ENCODE data around the gene GAPT. TPM values are rescaled to one million over a fixed set of nuclear protein-coding genes. Genes with fewer than 3 reads are reported as not detected.

Gene GAPT
- total RNA-seq, 6 donors from 2014 or later = 1.0 to 8.0 (median 6.4) TPM; not detected in 1

DNA sequence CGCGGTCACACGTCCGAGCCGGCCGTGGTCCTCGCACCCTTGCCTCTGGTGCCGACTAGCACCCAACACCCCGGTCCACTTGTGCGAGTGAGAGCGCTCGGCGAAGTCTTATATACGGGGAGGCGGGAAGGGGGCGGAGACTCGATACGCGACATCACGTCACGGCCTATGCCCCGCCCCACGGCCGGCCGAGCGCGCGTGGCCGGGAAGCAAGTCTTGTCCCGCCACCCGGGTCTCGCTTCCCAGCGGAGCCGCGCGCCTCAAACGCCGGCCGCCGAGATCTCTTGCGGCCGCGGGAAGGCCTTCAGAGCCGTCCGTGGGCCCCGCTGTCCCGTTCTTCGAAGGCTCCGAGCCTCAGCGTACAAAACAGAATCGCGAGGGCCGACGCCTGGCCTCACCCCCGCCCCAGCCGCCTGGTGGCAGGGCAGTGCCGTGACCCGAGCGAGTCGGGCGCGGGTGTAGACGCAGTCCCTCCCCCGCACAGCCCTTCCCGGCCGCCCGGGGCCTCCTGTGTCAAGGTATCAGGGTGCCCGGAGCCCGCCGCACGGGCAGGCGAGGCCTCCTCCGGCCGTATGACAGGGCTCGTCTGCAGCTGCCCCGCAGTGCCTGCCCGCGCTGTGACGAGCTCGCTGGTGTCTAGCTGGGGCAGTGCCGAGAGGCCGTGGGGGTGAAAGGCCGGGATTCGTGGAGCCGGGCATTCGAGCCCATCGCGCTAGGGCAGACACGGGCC is 31.1 kb upstream of the GAPT start, which contains the start of gene PLK2:
TSS of gene PLK2 (minus strand) at position 85 of the 730 bp plus-strand sequence. CDS start 127 bp downstream, outside the sequence.
- peak; percentile 96 to 97 for ATAC-seq (ENCODE audit: low FRiP score in 2 of 2)
- 0% methylated on average over 3 to 22 of the region's 89 CpGs for WGBS, 2 donors
- Histone ChIP-seq H3K4me3 (peak within 1 kb of the TSS; percentile 53 to 86 (median 70)), H3K27ac (peak within 1 kb of the TSS; percentile 92 to 97 (median 94)), H3K36me3 (peaks cover 0 to 22% (median 0%) of the 10 kb centered on the region in 4 donors), H3K9me3 (no peaks in the 10 kb centered on the region), H3K27me3 (no peaks in the 10 kb centered on the region), H3K4me1 (peaks cover 0 to 4% (median 2%) of the 10 kb centered on the region in 4 donors)
- TF ChIP-seq POLR2A (IDR thresholded peaks at IDR 0.05) = peak in 3 of 4 donors; percentile 98 to 100 (median 99)
- TF ChIP-seq POLR2AphosphoS5 (IDR thresholded peaks at IDR 0.05) = peak; percentile 99 to 100
- TF ChIP-seq, protein P1, sequence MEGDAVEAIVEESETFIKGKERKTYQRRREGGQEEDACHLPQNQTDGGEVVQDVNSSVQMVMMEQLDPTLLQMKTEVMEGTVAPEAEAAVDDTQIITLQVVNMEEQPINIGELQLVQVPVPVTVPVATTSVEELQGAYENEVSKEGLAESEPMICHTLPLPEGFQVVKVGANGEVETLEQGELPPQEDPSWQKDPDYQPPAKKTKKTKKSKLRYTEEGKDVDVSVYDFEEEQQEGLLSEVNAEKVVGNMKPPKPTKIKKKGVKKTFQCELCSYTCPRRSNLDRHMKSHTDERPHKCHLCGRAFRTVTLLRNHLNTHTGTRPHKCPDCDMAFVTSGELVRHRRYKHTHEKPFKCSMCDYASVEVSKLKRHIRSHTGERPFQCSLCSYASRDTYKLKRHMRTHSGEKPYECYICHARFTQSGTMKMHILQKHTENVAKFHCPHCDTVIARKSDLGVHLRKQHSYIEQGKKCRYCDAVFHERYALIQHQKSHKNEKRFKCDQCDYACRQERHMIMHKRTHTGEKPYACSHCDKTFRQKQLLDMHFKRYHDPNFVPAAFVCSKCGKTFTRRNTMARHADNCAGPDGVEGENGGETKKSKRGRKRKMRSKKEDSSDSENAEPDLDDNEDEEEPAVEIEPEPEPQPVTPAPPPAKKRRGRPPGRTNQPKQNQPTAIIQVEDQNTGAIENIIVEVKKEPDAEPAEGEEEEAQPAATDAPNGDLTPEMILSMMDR (IDR thresholded peaks at IDR 0.05) = peak; percentile 39 to 95 (median 90)
- peak in 1 of 4 donors; percentile 77 for TF ChIP-seq EP300 (IDR thresholded peaks at IDR 0.05)
- peak; percentile 93 to 98 for DNase-seq

DNA sequence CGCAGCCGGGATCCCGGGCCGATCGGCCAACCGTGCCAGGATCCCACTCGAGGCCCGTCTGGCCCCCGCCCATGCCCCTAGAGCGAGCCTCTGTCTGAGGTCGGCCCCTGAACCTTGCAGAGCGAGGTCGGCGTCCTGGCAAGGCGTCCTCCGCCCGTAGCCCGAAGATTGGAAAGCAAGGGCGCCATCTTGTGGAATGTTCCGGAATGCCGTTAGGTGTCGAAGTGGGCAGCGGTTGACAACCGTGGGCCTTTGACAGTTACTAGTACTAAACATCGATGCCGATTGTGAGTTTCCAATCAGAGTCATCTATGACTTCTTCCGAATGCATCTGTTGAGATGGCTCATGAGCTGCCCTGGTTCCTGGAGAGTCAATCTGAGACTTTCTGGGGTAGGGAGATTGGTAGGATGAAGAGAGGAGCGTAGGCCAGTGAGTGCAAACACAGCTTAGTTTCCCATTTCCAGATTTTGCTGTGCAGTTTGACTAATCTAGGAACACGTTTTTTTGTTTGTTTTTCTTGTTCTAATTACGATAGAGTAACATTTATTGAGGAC is 30.4 kb upstream of the GAPT start:
- Histone ChIP-seq H3K27ac (peak overlapping the region; percentile 92 to 97 (median 94)), H3K4me1 (peaks cover 0 to 4% (median 2%) of the 10 kb centered on the region in 4 donors), H3K4me3 (peak overlapping the region; percentile 53 to 86 (median 70)), H3K36me3 (peaks cover 0 to 15% (median 0%) of the 10 kb centered on the region in 4 donors), H3K9me3 (no peaks in the 10 kb centered on the region), H3K27me3 (no peaks in the 10 kb centered on the region)
- ATAC-seq (ENCODE audit: low FRiP score in 2 of 2) = peak; percentile 92 to 94
- peak in 1 of 2 donors; percentile 93 for DNase-seq
- WGBS, 2 donors = 10 to 19% methylated on average over 8 to 20 of the region's 30 CpGs
- TF ChIP-seq POLR2A (IDR thresholded peaks at IDR 0.05) = no peak
- TF ChIP-seq EP300 (IDR thresholded peaks at IDR 0.05) = no peak
- TF ChIP-seq, protein P1 (IDR thresholded peaks at IDR 0.05) = peak; percentile 43 to 82 (median 68)
- TF ChIP-seq POLR2AphosphoS5 (IDR thresholded peaks at IDR 0.05) = no peak

DNA sequence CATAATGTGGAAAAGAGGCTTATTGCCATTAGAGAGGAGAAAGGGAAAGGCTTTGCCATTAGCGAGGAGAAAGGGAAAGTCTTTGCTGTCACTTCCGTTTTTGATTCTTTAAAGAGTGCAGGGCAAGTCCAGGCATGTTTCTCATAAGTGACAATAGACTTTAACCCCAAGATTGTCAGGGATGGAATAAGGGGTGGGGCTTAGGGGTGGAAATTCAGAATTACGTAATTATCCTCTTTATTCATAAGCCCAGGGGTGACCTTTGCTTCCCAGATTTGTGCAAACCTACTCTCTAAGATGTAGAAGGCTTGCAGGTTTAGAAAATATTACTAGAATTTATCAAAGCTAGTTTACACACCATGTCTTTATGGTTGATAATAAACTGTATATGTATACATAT is 29.1 kb upstream of the GAPT start:
- DNase-seq (no peak), ATAC-seq (ENCODE audit: low FRiP score in 2 of 2) (no peak)
- H3K4me3 ChIP-seq = no peak overlapping the region
- H3K9me3 ChIP-seq = no peaks in the 10 kb centered on the region
- H3K27ac ChIP-seq = peak overlapping the region in 2 of 4 donors; percentile 5 to 15
- no peaks in the 10 kb centered on the region for H3K27me3 ChIP-seq
- peaks cover 0 to 2% (median 0%) of the 10 kb centered on the region in 4 donors for H3K36me3 ChIP-seq
- peaks cover 0 to 4% (median 2%) of the 10 kb centered on the region in 4 donors for H3K4me1 ChIP-seq
- TF ChIP-seq, protein P1 (IDR thresholded peaks at IDR 0.05) = no peak
- no peak for TF ChIP-seq POLR2AphosphoS5 (IDR thresholded peaks at IDR 0.05)
- no peak for TF ChIP-seq POLR2A (IDR thresholded peaks at IDR 0.05)
- TF ChIP-seq EP300 (IDR thresholded peaks at IDR 0.05) = no peak
- WGBS, 2 donors = 72 to 73% methylated on average over 3 of the region's 3 CpGs

DNA sequence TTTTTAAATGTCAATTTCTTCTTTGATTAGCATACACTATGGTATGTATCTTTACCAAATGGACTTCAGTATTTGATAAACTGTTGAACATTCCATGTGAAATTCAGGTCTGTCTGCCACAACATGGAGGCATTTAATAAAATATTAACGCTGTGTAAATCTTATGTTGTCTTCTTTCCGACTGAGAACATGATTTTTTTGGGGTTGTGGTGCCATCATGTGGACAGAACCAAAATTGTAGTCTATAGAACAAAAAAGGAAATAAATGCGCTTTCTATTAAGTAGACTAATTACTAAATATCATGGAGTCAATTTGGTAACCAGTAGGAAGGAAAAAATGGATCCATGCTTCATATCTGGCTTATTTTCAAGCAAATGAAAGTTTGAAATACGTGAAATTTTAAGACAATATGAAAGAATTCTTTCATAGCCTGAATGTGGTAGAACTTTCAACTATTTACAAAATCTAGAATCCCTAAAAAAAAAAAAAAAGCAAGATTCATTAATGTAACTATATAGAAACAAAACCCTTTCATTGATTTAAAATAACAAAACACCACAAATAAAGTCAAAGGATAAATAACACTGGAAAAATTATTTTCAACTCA is 28.5 kb upstream of the GAPT start:
- Histone ChIP-seq H3K36me3 (no peaks in the 10 kb centered on the region), H3K27me3 (no peaks in the 10 kb centered on the region), H3K27ac (no peak overlapping the region), H3K4me1 (peaks cover 0 to 4% (median 2%) of the 10 kb centered on the region in 4 donors), H3K4me3 (no peak overlapping the region), H3K9me3 (no peaks in the 10 kb centered on the region)
- WGBS, 2 donors = 4 to 6% methylated on average over 4 of the region's 4 CpGs
- ATAC-seq (ENCODE audit: low FRiP score in 2 of 2) (no peak), DNase-seq (no peak)
- TF ChIP-seq EP300 (IDR thresholded peaks at IDR 0.05) = no peak
- TF ChIP-seq, protein P1 (IDR thresholded peaks at IDR 0.05) = peak; percentile 53 to 80 (median 64)
